ENCODE results near the gene EMILIN1. TPM values are rescaled to one million over a fixed set of nuclear protein-coding genes. Genes with fewer than 3 reads are reported as not detected.

Gene EMILIN1
- total RNA-seq, 1 experiment from 2014 or later = 1.2 TPM

- Histone ChIP-seq H3K9ac (ENCODE audit: extremely low read depth, insufficient read length, low read length) (no peak overlapping the region), H2BK120ac (ENCODE audit: low read depth, low read length, poor library complexity, severe bottlenecking) (no peak overlapping the region), H3T11ph (ENCODE audit: low read length) (no peak overlapping the region), H3K79me2 (ENCODE audit: insufficient read depth, low read length) (no peaks in the 10 kb centered on the region), H4K20me1 (ENCODE audit: control insufficient read depth, insufficient read depth, insufficient read length) (no peaks in the 10 kb centered on the region), H3K14ac (ENCODE audit: insufficient read depth, low read length) (no peak overlapping the region), H4K8ac (replicated peaks; ENCODE audit: insufficient read length, low read depth, low read length) (no peak overlapping the region), H3K9me3 (ENCODE audit: control insufficient read depth, low read depth, low read length) (no peaks in the 10 kb centered on the region), H4K91ac (ENCODE audit: insufficient read length, low read depth, low read length) (no peak overlapping the region), H3K27me3 (ENCODE audit: insufficient read depth, low read length) (no peaks in the 10 kb centered on the region), H3K23me2 (ENCODE audit: insufficient read length, low read depth, low read length, poor library complexity, severe bottlenecking) (no peaks in the 10 kb centered on the region), H3K4ac (ENCODE audit: low read depth, low read length) (no peak overlapping the region), H3K23ac (ENCODE audit: insufficient read length, low read depth, low read length) (no peak overlapping the region), H2BK15ac (ENCODE audit: low read depth, low read length) (no peak overlapping the region), H2AFZ (ENCODE audit: low read length) (no peak overlapping the region), H3K4me2 (ENCODE audit: insufficient read depth, insufficient read length, low read length) (no peak overlapping the region), H3K56ac (ENCODE audit: insufficient read length, low read depth, low read length) (no peak overlapping the region), H3K18ac (ENCODE audit: insufficient read length, low read depth, low read length) (no peak overlapping the region), H2BK20ac (ENCODE audit: low read depth, low read length, poor library complexity, severe bottlenecking) (no peak overlapping the region), H2BK12ac (ENCODE audit: insufficient read length, low read depth, low read length) (no peak overlapping the region), H3K79me1 (ENCODE audit: insufficient read depth, low read depth, low read length, poor library complexity, severe bottlenecking) (no peaks in the 10 kb centered on the region), H2AK5ac (ENCODE audit: insufficient read length, low read length) (no peak overlapping the region), H3K4me1 (ENCODE audit: insufficient read depth, low read length) (no peaks in the 10 kb centered on the region), H3K27ac (ENCODE audit: insufficient read length, low read depth, low read length) (no peak overlapping the region), H2BK5ac (ENCODE audit: insufficient read length, low read length) (no peak overlapping the region), H4K5ac (ENCODE audit: insufficient read length, low read depth, low read length) (no peak overlapping the region)
- no peaks in the 10 kb centered on the region for H3K9me3 Mint-ChIP-seq
- no CpG with 5 or more reads among the region's 10 CpGs for WGBS (ENCODE audit: extremely low coverage, insufficient read length, low lambda C conversion rate)
- peaks cover 17 to 63% (median 60%) of the 10 kb centered on the region in 3 experiments; a peak in 6 of 7 replicates for H3K36me3 Mint-ChIP-seq (ENCODE audit: insufficient read depth in 1 of 3, low read depth in 3 of 3)
- H3K27ac Mint-ChIP-seq = no peak overlapping the region
- TF ChIP-seq CTCF (conservative IDR thresholded peaks at IDR 0.05) = no peak
- no peak for DNase-seq
- H3K27me3 Mint-ChIP-seq (ENCODE audit: low read depth) = no peaks in the 10 kb centered on the region
- H3K4me3 Mint-ChIP-seq = no peak overlapping the region
- no peaks in the 10 kb centered on the region for H3K4me1 Mint-ChIP-seq
Measured at GRCh38 chr2:27058210-27058609, 20.2 kb upstream of the EMILIN1 start.

Data from H9 (cell line).